Measurements from ENCODE around the gene ALDH1L2. TPM values are rescaled to one million over a fixed set of nuclear protein-coding genes. Genes with fewer than 3 reads are reported as not detected.

ALDH1L2 gene
- total RNA-seq, 4 donors from 2014 or later, result 0.77 to 21.4 (median 3.0) TPM

DNA sequence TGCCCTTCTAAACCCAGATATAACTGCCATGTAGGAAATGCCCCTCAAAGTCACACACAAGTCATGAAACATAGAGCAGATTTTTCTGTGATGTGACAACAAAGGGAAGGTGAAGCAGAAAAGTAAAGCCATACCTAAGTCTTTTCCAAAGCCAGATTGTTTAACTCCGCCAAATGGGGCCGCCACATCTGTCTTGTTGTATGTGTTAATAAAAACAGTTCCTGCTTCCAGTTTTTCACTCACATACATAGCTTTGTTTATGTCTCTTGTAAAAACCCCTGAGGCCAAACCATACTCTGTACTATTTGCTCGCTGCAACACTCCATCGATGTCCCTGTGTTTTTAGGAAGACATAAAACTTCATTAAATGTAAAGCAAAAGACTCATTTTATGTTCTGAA is 57.8 kb downstream of the ALDH1L2 start:
- no peak for DNase-seq
- TF ChIP-seq POLR2A (IDR thresholded peaks at IDR 0.05), result no peak
- no peak for TF ChIP-seq CTCF (IDR thresholded peaks at IDR 0.05)
- no peaks in the 10 kb centered on the region for H3K9me3 ChIP-seq
- no peaks in the 10 kb centered on the region for H3K4me1 ChIP-seq
- H3K36me3 ChIP-seq, result no peaks in the 10 kb centered on the region
- H3K4me3 ChIP-seq, result no peak overlapping the region
- no peaks in the 10 kb centered on the region for H3K27me3 ChIP-seq
- intact Hi-C loops (cut with DNase I; ENCODE audit: low total_unique reads), result no loop called here
- peak overlapping the region; percentile 56 to 66 for H3K27ac ChIP-seq

- H3K4me1 ChIP-seq, result no peaks in the 10 kb centered on the region
- H3K36me3 ChIP-seq, result no peaks in the 10 kb centered on the region
- H3K27me3 ChIP-seq, result no peaks in the 10 kb centered on the region
- no peak overlapping the region for H3K4me3 ChIP-seq
- intact Hi-C loops (cut with DNase I; ENCODE audit: low total_unique reads), result no loop called here
- no peak for TF ChIP-seq CTCF (IDR thresholded peaks at IDR 0.05)
- no peak for TF ChIP-seq POLR2A (IDR thresholded peaks at IDR 0.05)
- DNase-seq, result peak; percentile 59 to 61
- no peaks in the 10 kb centered on the region for H3K9me3 ChIP-seq
- peak overlapping the region; percentile 56 to 66 for H3K27ac ChIP-seq
Observed at GRCh38 chr12:105025890-105026289, 58.4 kb downstream of the ALDH1L2 start.

DNA sequence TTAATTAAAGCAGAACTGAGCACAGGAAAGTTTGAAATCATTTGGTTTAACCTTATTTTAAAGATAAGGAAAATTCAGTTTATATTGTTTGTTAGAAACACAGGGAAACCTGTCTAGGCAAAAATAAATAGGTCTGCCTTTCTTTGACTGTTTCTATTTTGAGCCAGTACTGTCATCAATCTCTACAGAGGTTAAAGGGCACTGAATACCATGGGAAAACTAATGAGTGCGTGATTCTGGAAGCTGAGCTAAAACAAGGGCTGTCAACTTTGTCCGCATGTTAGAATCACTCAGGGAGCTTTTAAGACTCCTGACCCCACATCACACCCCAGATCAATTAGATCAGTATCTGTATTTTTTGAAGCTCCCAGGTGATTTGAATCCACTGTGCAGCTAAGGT is 59.3 kb downstream of the ALDH1L2 start:
- no peak for DNase-seq
- Histone ChIP-seq H3K9me3 (no peaks in the 10 kb centered on the region), H3K27ac (peak overlapping the region; percentile 56 to 66), H3K27me3 (no peaks in the 10 kb centered on the region), H3K36me3 (no peaks in the 10 kb centered on the region), H3K4me1 (no peaks in the 10 kb centered on the region), H3K4me3 (no peak overlapping the region)
- intact Hi-C loops (cut with DNase I; ENCODE audit: low total_unique reads), result no loop called here
- no peak for TF ChIP-seq POLR2A (IDR thresholded peaks at IDR 0.05)
- TF ChIP-seq CTCF (IDR thresholded peaks at IDR 0.05), result no peak

GRCh38 chr12:105020241-105020962 is 63.9 kb downstream of the ALDH1L2 start:
- DNase-seq, result no peak
- intact Hi-C loops (cut with DNase I; ENCODE audit: low total_unique reads), result no loop called here
- H3K27me3 ChIP-seq, result no peaks in the 10 kb centered on the region

More at GRCh38 chr12:105020241-105020962, 63.9 kb downstream of the ALDH1L2 start:
- H3K4me3 ChIP-seq, result no peak overlapping the region
- TF ChIP-seq CTCF (IDR thresholded peaks at IDR 0.05), result no peak
- TF ChIP-seq POLR2A (IDR thresholded peaks at IDR 0.05), result no peak
- no peaks in the 10 kb centered on the region for H3K9me3 ChIP-seq
- no peak overlapping the region for H3K27ac ChIP-seq
- H3K4me1 ChIP-seq, result no peaks in the 10 kb centered on the region
- H3K36me3 ChIP-seq, result no peaks in the 10 kb centered on the region
